Loucy (cell line): Measurements from ENCODE around the gene UNC5B.

Experiments
- H2AFZ ChIP-seq: fragments of 200-600 bp; sonication (generic); 2 replicates; pipeline ENCODE4 v1.6.0; 2016; ENCODE audit warnings: antibody characterized with exemption, mild to moderate bottlenecking, low read length, moderate library complexity
- H3F3A ChIP-seq: fragments of 200-600 bp; 2 replicates; pipeline ENCODE4 v1.6.0; 2016; ENCODE audit warnings: antibody characterized with exemption, low read depth, mild to moderate bottlenecking
- H3K27me3 ChIP-seq: fragments of 200-600 bp; sonication (generic); 2 replicates; pipeline ENCODE4 v1.6.1; 2014; ENCODE audit warnings: low read length, mild to moderate bottlenecking; ENCODE audit not compliant: insufficient read depth, poor library complexity, severe bottlenecking
- H3K36me3 ChIP-seq: fragments of 200-600 bp; sonication (generic); 2 replicates; pipeline ENCODE4 v1.6.1; 2016; ENCODE audit warnings: low read length; ENCODE audit not compliant: insufficient read depth
- H3K4me1 ChIP-seq: fragments of 200-600 bp; sonication (generic); 2 replicates; pipeline ENCODE4 v1.5.1; 2014; ENCODE audit warnings: low read length, mild to moderate bottlenecking; ENCODE audit not compliant: insufficient read depth, poor library complexity, severe bottlenecking
- H3K4me2 ChIP-seq: fragments of 200-600 bp; sonication (generic); 2 replicates; pipeline ENCODE4 v1.6.0; 2014; ENCODE audit warnings: antibody characterized with exemption, low read length, low read depth, mild to moderate bottlenecking; ENCODE audit not compliant: poor library complexity, severe bottlenecking
- H3K4me3 ChIP-seq: fragments of 200-600 bp; sonication (generic); 2 replicates; pipeline ENCODE4 v1.5.1; 2014; ENCODE audit warnings: low read length, mild to moderate bottlenecking, mixed read lengths; ENCODE audit not compliant: poor library complexity, severe bottlenecking
- H3K79me2 ChIP-seq: fragments of 200-600 bp; sonication (generic); 2 replicates; pipeline ENCODE4 v1.6.1; 2014; ENCODE audit warnings: low read length; ENCODE audit not compliant: insufficient read depth
- H3K9ac ChIP-seq: fragments of 200-600 bp; sonication (generic); 2 replicates; pipeline ENCODE4 v1.6.0; 2014; ENCODE audit warnings: mild to moderate bottlenecking, low read depth, low read length, moderate library complexity; ENCODE audit not compliant: poor library complexity, severe bottlenecking
- H3K9me2 ChIP-seq: fragments of 200-600 bp; sonication (generic); replicated peaks from 2 replicates; pipeline ENCODE4 v1.6.1; 2016; ENCODE audit warnings: low read depth, low read length, mixed read lengths
- H3K9me3 ChIP-seq: fragments of 200-600 bp; sonication (generic); 2 replicates; pipeline ENCODE4 v1.6.1; 2014; ENCODE audit warnings: mild to moderate bottlenecking, antibody characterized with exemption, low read length, low read depth; ENCODE audit not compliant: insufficient read depth
- H4K20me1 ChIP-seq: fragments of 200-600 bp; sonication (generic); 2 replicates; pipeline ENCODE4 v1.6.0; 2014; ENCODE audit warnings: antibody characterized with exemption, low read length, mild to moderate bottlenecking; ENCODE audit not compliant: insufficient read depth, poor library complexity, severe bottlenecking
- EZH2phosphoT487 ChIP-seq: fragments of 200-600 bp; IDR thresholded peaks from 2 replicates; pipeline ENCODE4 v1.6.1; 2018; ENCODE audit warnings: antibody characterized with exemption, mild to moderate bottlenecking, moderate library complexity, borderline replicate concordance
- TF ChIP-seq, protein P1 (sequence below): fragments of 200-600 bp; sonication (generic); conservative IDR thresholded peaks from 2 replicates; pipeline ENCODE4 v1.5.1; 2014; ENCODE audit warnings: mild to moderate bottlenecking, antibody characterized with exemption, low read length

UNC5B gene

DNA sequence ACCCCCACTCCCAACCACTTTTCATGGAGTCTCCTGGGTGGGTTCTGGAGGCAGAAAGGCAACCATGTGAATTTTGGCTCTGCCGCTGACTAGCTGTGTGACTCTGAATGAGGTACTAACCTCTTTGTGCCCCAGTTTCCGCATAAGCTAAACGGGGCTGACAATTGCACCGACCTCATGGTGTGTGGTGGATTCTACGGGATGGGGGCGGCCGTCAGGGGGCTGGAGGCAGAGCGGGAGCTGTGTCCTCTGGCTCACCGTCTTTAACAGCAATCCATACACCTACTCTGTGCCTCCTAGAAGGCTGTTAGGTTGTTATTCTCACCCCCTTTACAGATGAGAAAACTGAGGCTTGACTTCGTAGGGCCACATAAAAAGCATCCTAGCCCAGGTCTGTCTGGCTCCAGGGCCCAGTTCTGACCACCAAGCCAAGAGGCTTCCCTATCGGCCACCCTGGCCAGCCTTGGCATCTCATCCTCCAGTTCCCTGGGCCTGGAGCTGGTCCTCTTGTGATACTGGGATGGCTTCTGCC, 102.4 kb downstream of the UNC5B start:
- Histone ChIP-seq H3K27me3 (no peaks in the 10 kb centered on the region), H3K79me2 (peaks cover 6% of the 10 kb centered on the region), H3K4me3 (peak overlapping the region; percentile 58), H3K4me2 (peak overlapping the region; percentile 70), H2AFZ (peak overlapping the region; percentile 95), H3F3A (peaks cover 9% of the 10 kb centered on the region; the same call in 1 of the 2 replicates), H3K9me3 (no peaks in the 10 kb centered on the region), H3K4me1 (peaks cover 20% of the 10 kb centered on the region), H3K9me2 (no peaks in the 10 kb centered on the region), H4K20me1 (no peaks in the 10 kb centered on the region), H3K36me3 (no peaks in the 10 kb centered on the region), H3K9ac (peak overlapping the region; percentile 63)
- no peak for TF ChIP-seq EZH2phosphoT487
- TF ChIP-seq, protein P1, sequence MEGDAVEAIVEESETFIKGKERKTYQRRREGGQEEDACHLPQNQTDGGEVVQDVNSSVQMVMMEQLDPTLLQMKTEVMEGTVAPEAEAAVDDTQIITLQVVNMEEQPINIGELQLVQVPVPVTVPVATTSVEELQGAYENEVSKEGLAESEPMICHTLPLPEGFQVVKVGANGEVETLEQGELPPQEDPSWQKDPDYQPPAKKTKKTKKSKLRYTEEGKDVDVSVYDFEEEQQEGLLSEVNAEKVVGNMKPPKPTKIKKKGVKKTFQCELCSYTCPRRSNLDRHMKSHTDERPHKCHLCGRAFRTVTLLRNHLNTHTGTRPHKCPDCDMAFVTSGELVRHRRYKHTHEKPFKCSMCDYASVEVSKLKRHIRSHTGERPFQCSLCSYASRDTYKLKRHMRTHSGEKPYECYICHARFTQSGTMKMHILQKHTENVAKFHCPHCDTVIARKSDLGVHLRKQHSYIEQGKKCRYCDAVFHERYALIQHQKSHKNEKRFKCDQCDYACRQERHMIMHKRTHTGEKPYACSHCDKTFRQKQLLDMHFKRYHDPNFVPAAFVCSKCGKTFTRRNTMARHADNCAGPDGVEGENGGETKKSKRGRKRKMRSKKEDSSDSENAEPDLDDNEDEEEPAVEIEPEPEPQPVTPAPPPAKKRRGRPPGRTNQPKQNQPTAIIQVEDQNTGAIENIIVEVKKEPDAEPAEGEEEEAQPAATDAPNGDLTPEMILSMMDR: no peak

DNA sequence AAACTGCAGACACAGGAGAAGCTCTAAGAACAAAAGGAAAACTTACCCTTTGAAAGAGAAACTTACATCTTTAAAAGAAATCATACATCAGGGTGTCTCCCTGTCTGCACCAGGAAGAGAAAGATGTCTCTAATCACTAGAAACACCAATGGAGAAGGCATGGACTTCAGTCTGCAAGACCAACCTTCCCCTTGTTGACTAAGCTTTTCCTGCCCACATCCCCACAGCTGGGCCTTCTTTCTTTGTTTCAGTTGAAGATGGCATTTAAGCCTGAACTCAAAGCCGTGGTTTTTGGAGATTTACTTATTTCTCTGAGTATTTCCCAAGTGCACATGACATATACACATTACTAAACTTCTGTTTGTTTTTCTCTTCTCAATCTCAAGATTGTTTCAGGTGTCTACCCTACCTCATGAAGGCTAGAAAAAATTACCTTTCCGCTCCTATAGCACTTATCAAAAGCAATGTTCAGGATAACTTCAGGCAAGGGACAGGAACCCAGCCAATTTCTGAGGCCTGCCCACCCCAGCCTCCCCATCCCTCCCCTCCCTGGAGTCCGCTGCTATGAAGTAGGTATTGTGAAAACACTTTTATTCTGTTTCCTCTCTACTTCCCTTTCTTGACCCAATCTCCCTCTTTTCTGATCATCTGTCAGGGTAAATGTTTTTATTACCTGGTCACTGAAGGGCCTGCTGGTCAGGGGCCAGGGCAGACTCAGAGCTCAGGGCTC, 103.9 kb downstream of the UNC5B start:
- H3K9me2 ChIP-seq: no peaks in the 10 kb centered on the region
- H2AFZ ChIP-seq: peak overlapping the region; percentile 93
- peaks cover 9% of the 10 kb centered on the region; the same call in 1 of the 2 replicates for H3F3A ChIP-seq
- TF ChIP-seq, protein P1: no peak
- no peak for TF ChIP-seq EZH2phosphoT487
- peaks cover 20% of the 10 kb centered on the region for H3K79me2 ChIP-seq
- peaks cover 33% of the 10 kb centered on the region for H3K4me1 ChIP-seq
- peak overlapping the region; percentile 48 for H3K9ac ChIP-seq
- no peaks in the 10 kb centered on the region for H4K20me1 ChIP-seq
- no peaks in the 10 kb centered on the region for H3K27me3 ChIP-seq
- no peaks in the 10 kb centered on the region for H3K36me3 ChIP-seq
- H3K4me2 ChIP-seq: peak overlapping the region; percentile 8
- H3K9me3 ChIP-seq: no peaks in the 10 kb centered on the region
- H3K4me3 ChIP-seq: no peak overlapping the region

DNA sequence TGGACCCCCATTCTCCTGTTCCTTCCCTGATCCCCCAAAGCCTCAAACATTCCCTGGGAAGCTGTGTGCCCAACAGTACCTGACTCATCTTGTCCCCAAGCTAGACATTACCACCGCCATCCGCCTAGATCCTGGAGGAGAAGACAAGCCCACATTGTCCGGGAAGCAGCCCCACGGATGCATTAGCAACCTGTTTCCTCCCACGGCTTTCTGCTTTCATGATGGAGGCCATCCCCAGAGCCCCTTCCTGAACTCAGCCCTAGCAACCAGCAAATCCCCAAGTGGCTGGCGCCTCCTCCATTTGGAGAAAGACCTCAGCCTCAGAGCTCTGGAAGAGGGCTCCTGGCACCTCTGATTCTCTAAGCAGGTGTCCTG, 104.4 kb downstream of the UNC5B start:
- no peaks in the 10 kb centered on the region for H3K9me2 ChIP-seq
- peaks cover 33% of the 10 kb centered on the region for H3K4me1 ChIP-seq
- H4K20me1 ChIP-seq: no peaks in the 10 kb centered on the region
- peaks cover 25% of the 10 kb centered on the region for H3K79me2 ChIP-seq
- peak overlapping the region; percentile 93 for H2AFZ ChIP-seq
- H3K36me3 ChIP-seq: no peaks in the 10 kb centered on the region
- no peak overlapping the region for H3K4me3 ChIP-seq
- H3K4me2 ChIP-seq: no peak overlapping the region
- H3F3A ChIP-seq: peaks cover 9% of the 10 kb centered on the region; the same call in 1 of the 2 replicates
- H3K27me3 ChIP-seq: no peaks in the 10 kb centered on the region
- TF ChIP-seq EZH2phosphoT487: no peak
- TF ChIP-seq, protein P1: no peak
- peak overlapping the region; percentile 48 for H3K9ac ChIP-seq
- H3K9me3 ChIP-seq: no peaks in the 10 kb centered on the region
